GM12892 (cell line): Measurements from ENCODE around the gene MYH14.

Experiments used
- POLR2A ChIP-seq: IDR thresholded peaks from 2 replicates; pipeline ENCODE4 v1.6.1; 2011; ENCODE audit warnings: low read depth, low read length, control low read depth
- POLR2AphosphoS5 ChIP-seq: IDR thresholded peaks from 2 replicates; pipeline ENCODE4 v1.6.1; 2011; ENCODE audit warnings: low read depth, low read length, control low read depth

- no peak for TF ChIP-seq POLR2A
- TF ChIP-seq POLR2AphosphoS5: no peak
Measured at GRCh38 chr19:50215820-50216219, 12.4 kb downstream of the MYH14 start.
